ENCODE results near the gene IL9R. TPM values are rescaled to one million over a fixed set of nuclear protein-coding genes. Genes with fewer than 3 reads are reported as not detected.

The IL9R gene
- total RNA-seq, 1 experiment from 2014 or later = 0.56 TPM

DNA sequence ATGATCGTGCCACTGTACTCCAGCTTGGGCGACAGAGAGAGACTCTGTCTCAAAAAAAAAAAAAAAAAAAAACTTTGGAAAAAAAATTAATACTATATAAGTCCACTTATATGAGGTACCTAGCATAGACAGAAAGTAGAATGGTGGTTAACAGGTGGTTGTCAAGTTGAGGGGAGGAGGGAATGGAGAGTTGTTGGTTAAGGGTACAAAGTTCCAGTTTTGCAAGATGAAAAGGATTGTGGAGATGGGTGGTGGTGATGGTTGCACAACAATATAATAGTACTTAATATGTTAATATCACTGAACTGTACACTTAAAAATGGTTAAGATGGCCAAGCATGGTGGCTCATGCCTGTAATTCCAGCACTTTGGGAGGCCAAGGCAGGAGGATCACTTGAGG is 4.1 kb upstream of the IL9R start:
- Histone ChIP-seq H3K27ac (ENCODE audit: low read depth, low read length, poor library complexity, severe bottlenecking) (no peak overlapping the region), H3K4me3 (ENCODE audit: low read depth, low read length, poor library complexity, severe bottlenecking) (no peak overlapping the region), H3K36me3 (ENCODE audit: insufficient read depth, low read length, poor library complexity, severe bottlenecking) (no peaks in the 10 kb centered on the region), H3K9me3 (ENCODE audit: low read depth, low read length, poor library complexity, severe bottlenecking) (no peaks in the 10 kb centered on the region), H3K4me1 (ENCODE audit: insufficient read depth, low read length, poor library complexity, severe bottlenecking) (no peaks in the 10 kb centered on the region), H3K27me3 (replicated peaks; ENCODE audit: insufficient read depth, low read depth, low read length, poor library complexity) (no peaks in the 10 kb centered on the region)
- no TSS peak for BruUV-seq (replicated peaks)
- no peak for DNase-seq (ENCODE audit: low spot score)
- no peak for TF ChIP-seq EZH2 (IDR thresholded peaks at IDR 0.05; ENCODE audit: borderline replicate concordance, low read depth, low read length, poor library complexity, severe bottlenecking)
- TF ChIP-seq, protein P1, sequence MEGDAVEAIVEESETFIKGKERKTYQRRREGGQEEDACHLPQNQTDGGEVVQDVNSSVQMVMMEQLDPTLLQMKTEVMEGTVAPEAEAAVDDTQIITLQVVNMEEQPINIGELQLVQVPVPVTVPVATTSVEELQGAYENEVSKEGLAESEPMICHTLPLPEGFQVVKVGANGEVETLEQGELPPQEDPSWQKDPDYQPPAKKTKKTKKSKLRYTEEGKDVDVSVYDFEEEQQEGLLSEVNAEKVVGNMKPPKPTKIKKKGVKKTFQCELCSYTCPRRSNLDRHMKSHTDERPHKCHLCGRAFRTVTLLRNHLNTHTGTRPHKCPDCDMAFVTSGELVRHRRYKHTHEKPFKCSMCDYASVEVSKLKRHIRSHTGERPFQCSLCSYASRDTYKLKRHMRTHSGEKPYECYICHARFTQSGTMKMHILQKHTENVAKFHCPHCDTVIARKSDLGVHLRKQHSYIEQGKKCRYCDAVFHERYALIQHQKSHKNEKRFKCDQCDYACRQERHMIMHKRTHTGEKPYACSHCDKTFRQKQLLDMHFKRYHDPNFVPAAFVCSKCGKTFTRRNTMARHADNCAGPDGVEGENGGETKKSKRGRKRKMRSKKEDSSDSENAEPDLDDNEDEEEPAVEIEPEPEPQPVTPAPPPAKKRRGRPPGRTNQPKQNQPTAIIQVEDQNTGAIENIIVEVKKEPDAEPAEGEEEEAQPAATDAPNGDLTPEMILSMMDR (conservative IDR thresholded peaks at IDR 0.05; ENCODE audit: low read depth, low read length) = no peak
- intact Hi-C loops (cut with micrococcal nuclease; ENCODE audit: unreplicated experiment) = no loop called here
- CTCF ChIA-PET = no interaction called here
- POLR2A ChIA-PET (ENCODE audit: low non-redundant PET) = no interaction called here

DNA sequence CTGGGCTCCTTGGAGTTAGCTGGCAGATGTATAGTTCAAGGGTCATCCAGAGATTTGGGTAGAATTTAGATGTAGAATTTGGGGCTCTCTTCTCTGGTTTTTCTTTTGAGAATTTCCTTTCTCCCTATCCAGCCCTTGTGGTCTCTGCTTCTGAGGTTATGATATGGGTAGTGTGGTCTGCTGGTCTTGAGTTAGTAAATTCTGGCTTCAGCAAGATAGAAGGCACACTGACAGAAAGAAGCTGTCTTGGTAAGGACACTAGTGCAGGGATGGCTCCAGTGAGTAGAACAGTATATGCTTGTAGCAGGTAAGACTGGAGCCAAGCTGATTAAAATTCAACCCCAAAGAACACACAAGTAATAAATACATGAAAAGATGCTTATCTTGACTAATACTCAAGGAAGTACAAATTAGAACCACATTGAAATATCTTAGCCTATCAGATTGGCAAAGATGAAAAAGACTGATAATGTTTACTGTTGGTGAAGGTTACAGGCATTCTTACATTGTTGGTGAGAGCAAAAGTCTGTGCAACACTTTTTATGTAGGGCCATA is 2.1 kb upstream of the IL9R start:
- H3K27ac ChIP-seq (ENCODE audit: low read depth, low read length, poor library complexity, severe bottlenecking) = no peak overlapping the region
- H3K9me3 ChIP-seq (ENCODE audit: low read depth, low read length, poor library complexity, severe bottlenecking) = no peaks in the 10 kb centered on the region
- ChIA-PET POLR2A (ENCODE audit: low non-redundant PET) (no interaction called here), CTCF (no interaction called here)
- no peaks in the 10 kb centered on the region for H3K4me1 ChIP-seq (ENCODE audit: insufficient read depth, low read length, poor library complexity, severe bottlenecking)
- no peak for DNase-seq (ENCODE audit: low spot score)
- no peak for TF ChIP-seq EZH2 (IDR thresholded peaks at IDR 0.05; ENCODE audit: borderline replicate concordance, low read depth, low read length, poor library complexity, severe bottlenecking)
- TF ChIP-seq, protein P1 (conservative IDR thresholded peaks at IDR 0.05; ENCODE audit: low read depth, low read length) = no peak
- intact Hi-C loops (cut with micrococcal nuclease; ENCODE audit: unreplicated experiment) = no loop called here
- no peak overlapping the region for H3K4me3 ChIP-seq (ENCODE audit: low read depth, low read length, poor library complexity, severe bottlenecking)
- H3K36me3 ChIP-seq (ENCODE audit: insufficient read depth, low read length, poor library complexity, severe bottlenecking) = no peaks in the 10 kb centered on the region
- BruUV-seq (replicated peaks) = no TSS peak
- no peaks in the 10 kb centered on the region for H3K27me3 ChIP-seq (replicated peaks; ENCODE audit: insufficient read depth, low read depth, low read length, poor library complexity)

DNA sequence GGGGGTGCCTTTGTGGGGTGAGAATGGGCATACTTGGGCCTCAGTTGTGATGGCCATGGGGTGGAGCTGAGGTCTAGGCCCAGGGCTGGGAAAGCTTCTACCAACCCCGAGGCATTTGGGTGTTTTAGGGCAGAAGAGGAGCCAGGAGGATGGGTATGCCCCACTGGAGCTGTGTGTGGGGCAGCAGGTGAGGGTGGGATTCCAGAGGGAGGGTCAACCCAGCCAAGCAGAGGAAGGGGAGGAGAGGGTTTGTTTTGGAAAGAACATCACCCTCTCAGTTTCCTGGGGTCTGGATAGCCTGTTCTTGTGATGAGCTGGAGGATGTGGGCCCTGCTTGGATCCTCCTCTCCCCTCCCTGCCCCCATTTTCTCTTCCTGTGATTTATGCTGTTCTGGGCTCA is 620 bp downstream of the IL9R start:
- intact Hi-C loops (cut with micrococcal nuclease; ENCODE audit: unreplicated experiment) = no loop called here
- Histone ChIP-seq H3K27ac (ENCODE audit: low read depth, low read length, poor library complexity, severe bottlenecking) (no peak overlapping the region), H3K9me3 (ENCODE audit: low read depth, low read length, poor library complexity, severe bottlenecking) (no peaks in the 10 kb centered on the region), H3K36me3 (ENCODE audit: insufficient read depth, low read length, poor library complexity, severe bottlenecking) (no peaks in the 10 kb centered on the region), H3K4me1 (ENCODE audit: insufficient read depth, low read length, poor library complexity, severe bottlenecking) (no peaks in the 10 kb centered on the region), H3K4me3 (ENCODE audit: low read depth, low read length, poor library complexity, severe bottlenecking) (no peak overlapping the region), H3K27me3 (replicated peaks; ENCODE audit: insufficient read depth, low read depth, low read length, poor library complexity) (no peaks in the 10 kb centered on the region)
- no peak for TF ChIP-seq EZH2 (IDR thresholded peaks at IDR 0.05; ENCODE audit: borderline replicate concordance, low read depth, low read length, poor library complexity, severe bottlenecking)
- TF ChIP-seq, protein P1 (conservative IDR thresholded peaks at IDR 0.05; ENCODE audit: low read depth, low read length) = no peak
- no peak for DNase-seq (ENCODE audit: low spot score)
- CTCF ChIA-PET = no interaction called here
- POLR2A ChIA-PET (ENCODE audit: low non-redundant PET) = no interaction called here
- no TSS peak for BruUV-seq (replicated peaks)
